Measurements from ENCODE around the gene RFX8.
A peak's percentile ranks its signal among the peaks of the same experiment; 100 is the strongest.

Gene RFX8

DNA sequence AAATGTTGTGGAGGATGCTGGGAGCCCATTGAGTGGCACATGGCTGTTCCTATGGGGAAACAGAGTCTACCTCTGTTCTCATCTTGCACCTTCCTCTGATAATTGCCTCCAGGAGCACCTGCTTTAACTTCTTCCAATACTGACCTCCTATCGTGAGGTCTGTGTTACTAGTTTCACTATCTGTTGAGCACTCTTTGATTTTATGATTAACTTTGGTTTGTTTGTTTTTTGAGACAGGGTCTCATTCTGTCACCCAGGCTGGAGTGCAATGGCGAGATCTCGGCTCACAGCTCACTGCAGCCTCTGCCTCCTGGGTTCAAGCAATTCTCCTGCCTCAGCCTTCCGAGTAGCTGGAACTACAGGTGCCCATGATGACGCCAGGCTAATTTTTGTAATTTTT is 12.1 kb upstream of the RFX8 start:
- Histone ChIP-seq H3K4me1 (no peaks in the 10 kb centered on the region), H3K9ac (no peak overlapping the region), H2AFZ (no peak overlapping the region), H3K4me2 (ENCODE audit: low read length) (no peak overlapping the region), H3K27me3 (ENCODE audit: control insufficient read depth, insufficient read depth, low read length) (no peaks in the 10 kb centered on the region), H3K27ac (no peak overlapping the region), H3K36me3 (ENCODE audit: control insufficient read depth, insufficient read depth, low read length) (no peaks in the 10 kb centered on the region), H3K79me2 (no peaks in the 10 kb centered on the region), H3K4me3 (ENCODE audit: low read depth, low read length) (no peak overlapping the region), H3K9me3 (ENCODE audit: control insufficient read depth, low read length) (no peaks in the 10 kb centered on the region)
- TF ChIP-seq, protein P1, sequence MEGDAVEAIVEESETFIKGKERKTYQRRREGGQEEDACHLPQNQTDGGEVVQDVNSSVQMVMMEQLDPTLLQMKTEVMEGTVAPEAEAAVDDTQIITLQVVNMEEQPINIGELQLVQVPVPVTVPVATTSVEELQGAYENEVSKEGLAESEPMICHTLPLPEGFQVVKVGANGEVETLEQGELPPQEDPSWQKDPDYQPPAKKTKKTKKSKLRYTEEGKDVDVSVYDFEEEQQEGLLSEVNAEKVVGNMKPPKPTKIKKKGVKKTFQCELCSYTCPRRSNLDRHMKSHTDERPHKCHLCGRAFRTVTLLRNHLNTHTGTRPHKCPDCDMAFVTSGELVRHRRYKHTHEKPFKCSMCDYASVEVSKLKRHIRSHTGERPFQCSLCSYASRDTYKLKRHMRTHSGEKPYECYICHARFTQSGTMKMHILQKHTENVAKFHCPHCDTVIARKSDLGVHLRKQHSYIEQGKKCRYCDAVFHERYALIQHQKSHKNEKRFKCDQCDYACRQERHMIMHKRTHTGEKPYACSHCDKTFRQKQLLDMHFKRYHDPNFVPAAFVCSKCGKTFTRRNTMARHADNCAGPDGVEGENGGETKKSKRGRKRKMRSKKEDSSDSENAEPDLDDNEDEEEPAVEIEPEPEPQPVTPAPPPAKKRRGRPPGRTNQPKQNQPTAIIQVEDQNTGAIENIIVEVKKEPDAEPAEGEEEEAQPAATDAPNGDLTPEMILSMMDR (IDR thresholded peaks at IDR 0.05), result no peak

DNA sequence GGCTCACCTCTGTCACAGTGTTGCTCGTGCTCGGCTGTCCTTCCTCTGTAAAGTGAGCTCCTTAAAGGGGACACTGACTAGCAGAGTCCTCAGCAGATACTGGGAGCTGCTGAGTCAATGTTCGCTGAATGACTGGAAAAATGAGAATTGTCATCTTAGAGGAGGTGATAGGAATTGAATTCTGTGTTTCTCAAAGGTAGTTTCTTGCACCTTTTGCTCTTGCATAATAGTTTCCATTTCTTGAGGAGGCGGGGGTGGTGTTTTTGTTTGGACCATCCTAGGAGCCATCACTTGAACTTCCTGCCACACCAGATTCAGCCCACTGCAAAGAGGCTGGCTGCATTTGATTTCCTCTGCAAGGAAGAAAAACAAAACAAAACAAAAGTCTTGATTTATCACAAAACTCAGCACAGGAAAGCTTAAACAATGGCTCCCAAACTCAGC is 11.4 kb upstream of the RFX8 start:
- Histone ChIP-seq H3K4me2 (ENCODE audit: low read length) (no peak overlapping the region), H3K27ac (peak overlapping the region; percentile 15), H3K4me1 (no peaks in the 10 kb centered on the region), H3K27me3 (ENCODE audit: control insufficient read depth, insufficient read depth, low read length) (no peaks in the 10 kb centered on the region), H3K9ac (no peak overlapping the region), H3K36me3 (ENCODE audit: control insufficient read depth, insufficient read depth, low read length) (no peaks in the 10 kb centered on the region), H3K4me3 (ENCODE audit: low read depth, low read length) (no peak overlapping the region), H3K79me2 (no peaks in the 10 kb centered on the region), H2AFZ (no peak overlapping the region), H3K9me3 (ENCODE audit: control insufficient read depth, low read length) (no peaks in the 10 kb centered on the region)
- TF ChIP-seq, protein P1 (IDR thresholded peaks at IDR 0.05), result no peak

DNA sequence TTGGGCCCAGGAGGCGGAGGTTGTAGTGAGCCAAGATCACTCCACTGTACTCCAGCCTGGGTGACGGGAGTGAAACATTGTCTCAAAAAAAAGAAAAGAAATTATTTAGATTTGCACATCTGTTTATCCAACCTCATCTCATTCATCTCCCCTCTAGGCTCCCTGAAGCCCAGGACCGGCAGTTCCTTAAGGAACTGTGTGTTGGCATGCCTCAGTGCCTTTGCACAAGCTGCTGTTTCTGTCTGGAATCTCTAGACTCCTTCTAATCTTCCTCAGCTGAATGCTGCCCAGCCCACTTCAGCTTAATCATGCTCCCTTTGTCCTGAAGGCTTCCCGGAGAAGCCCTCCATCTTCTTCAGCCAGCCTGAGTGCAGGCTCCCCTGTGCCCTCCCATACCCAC is 10.9 kb upstream of the RFX8 start:
- Histone ChIP-seq H2AFZ (no peak overlapping the region), H3K9ac (no peak overlapping the region), H3K36me3 (ENCODE audit: control insufficient read depth, insufficient read depth, low read length) (no peaks in the 10 kb centered on the region), H3K27ac (peak overlapping the region; percentile 15), H3K27me3 (ENCODE audit: control insufficient read depth, insufficient read depth, low read length) (no peaks in the 10 kb centered on the region), H3K9me3 (ENCODE audit: control insufficient read depth, low read length) (no peaks in the 10 kb centered on the region), H3K4me2 (ENCODE audit: low read length) (no peak overlapping the region), H3K4me1 (no peaks in the 10 kb centered on the region), H3K79me2 (no peaks in the 10 kb centered on the region), H3K4me3 (ENCODE audit: low read depth, low read length) (no peak overlapping the region)
- TF ChIP-seq, protein P1 (IDR thresholded peaks at IDR 0.05), result no peak

DNA sequence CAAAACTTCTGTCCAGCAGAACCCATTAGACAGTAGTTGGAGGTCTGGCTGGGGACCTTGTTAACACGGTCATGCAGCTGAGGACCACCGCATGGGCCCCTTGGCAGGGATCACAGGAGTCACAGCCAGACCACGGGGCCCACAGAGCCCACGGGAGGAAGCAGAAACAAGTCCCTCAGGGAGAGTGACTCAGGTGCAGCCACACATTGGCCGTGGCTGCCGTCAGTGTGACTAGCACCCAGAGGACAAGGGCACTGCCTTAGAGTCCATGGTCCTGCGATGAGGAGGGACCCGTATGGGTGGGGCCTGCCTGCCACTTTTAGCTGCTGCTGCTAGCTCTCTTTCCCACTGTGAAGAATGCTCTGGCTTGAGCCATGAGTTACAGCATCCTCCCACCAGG is 5.9 kb upstream of the RFX8 start:
- H3K27me3 ChIP-seq (ENCODE audit: control insufficient read depth, insufficient read depth, low read length), result no peaks in the 10 kb centered on the region
- no peak overlapping the region for H2AFZ ChIP-seq
- no peaks in the 10 kb centered on the region for H3K9me3 ChIP-seq (ENCODE audit: control insufficient read depth, low read length)
- H3K36me3 ChIP-seq (ENCODE audit: control insufficient read depth, insufficient read depth, low read length), result no peaks in the 10 kb centered on the region
- H3K9ac ChIP-seq, result no peak overlapping the region
- H3K4me2 ChIP-seq (ENCODE audit: low read length), result no peak overlapping the region
- H3K79me2 ChIP-seq, result no peaks in the 10 kb centered on the region
- H3K4me3 ChIP-seq (ENCODE audit: low read depth, low read length), result no peak overlapping the region
- TF ChIP-seq, protein P1 (IDR thresholded peaks at IDR 0.05), result no peak
- H3K4me1 ChIP-seq, result no peaks in the 10 kb centered on the region
- H3K27ac ChIP-seq, result no peak overlapping the region

DNA sequence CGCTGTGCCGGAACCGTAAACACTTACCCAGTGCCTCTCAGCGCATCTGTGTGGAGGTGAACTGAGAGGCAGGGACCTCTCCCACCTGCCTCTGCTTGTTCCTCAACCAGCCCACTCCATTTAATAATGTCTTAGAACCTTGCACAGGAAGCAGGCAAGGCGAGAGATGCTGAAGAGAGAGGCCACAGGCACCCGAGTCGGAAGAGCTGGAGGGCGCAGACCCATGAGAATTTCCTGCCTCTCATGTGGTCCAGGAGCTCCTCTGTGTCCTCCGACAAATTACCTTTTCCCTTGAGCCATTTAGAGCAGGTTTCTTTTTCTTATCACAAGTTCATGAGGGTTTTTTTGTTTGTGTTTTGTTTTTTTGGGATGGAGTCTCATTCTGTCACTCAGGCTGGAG is 4.9 kb upstream of the RFX8 start:
- H3K4me3 ChIP-seq (ENCODE audit: low read depth, low read length), result no peak overlapping the region
- TF ChIP-seq, protein P1 (IDR thresholded peaks at IDR 0.05), result no peak
- no peak overlapping the region for H2AFZ ChIP-seq
- no peaks in the 10 kb centered on the region for H3K4me1 ChIP-seq
- H3K27me3 ChIP-seq (ENCODE audit: control insufficient read depth, insufficient read depth, low read length), result no peaks in the 10 kb centered on the region
- no peak overlapping the region for H3K4me2 ChIP-seq (ENCODE audit: low read length)
- no peak overlapping the region for H3K27ac ChIP-seq
- no peaks in the 10 kb centered on the region for H3K9me3 ChIP-seq (ENCODE audit: control insufficient read depth, low read length)
- no peaks in the 10 kb centered on the region for H3K36me3 ChIP-seq (ENCODE audit: control insufficient read depth, insufficient read depth, low read length)
- no peaks in the 10 kb centered on the region for H3K79me2 ChIP-seq
- H3K9ac ChIP-seq, result no peak overlapping the region

All from parathyroid adenoma (tissue), 2 donors.